Left lung (tissue), 10 donors: ENCODE data around the gene FHIT. TPM values are rescaled to one million over a fixed set of nuclear protein-coding genes. Genes with fewer than 3 reads are reported as not detected.

Experiments used
- ATAC-seq: fragments of 200-7000 bp; cut with Tn5 transposase; one replicate; pipeline ENCODE4 v1.9.1; 2020; ENCODE audit warnings: moderate library complexity
- DNase-seq, 4 donors: peaks; one replicate each; pipeline ENCODE4 v3.0.0-alpha.2; 2013 to 2020
- H3K27ac ChIP-seq, 2 donors: fragments of 200-600 bp; sonication (generic) in 1 of 2; one replicate each; pipeline versions ENCODE4 v1.5.0 to v1.8.0; 2020 to 2021
- H3K27me3 ChIP-seq, 2 donors: fragments of 200-600 bp; sonication (generic) in 1 of 2; one replicate each; pipeline versions ENCODE4 v1.5.0 to v1.8.0; 2020 to 2021
- H3K36me3 ChIP-seq, 2 donors: fragments of 200-600 bp; sonication (generic) in 1 of 2; one replicate each; pipeline versions ENCODE4 v1.5.0 to v1.8.0; 2020 to 2021
- H3K4me1 ChIP-seq, 2 donors: fragments of 200-600 bp; one replicate each; pipeline ENCODE4 v1.8.0; 2021
- H3K4me3 ChIP-seq, 2 donors: fragments of 200-600 bp; sonication (generic) in 1 of 2; one replicate each; pipeline versions ENCODE4 v1.5.0 to v1.8.0; 2020 to 2021; ENCODE audit warnings: mild to moderate bottlenecking in 1 of 2
- H3K9me3 ChIP-seq, 2 donors: fragments of 200-600 bp; sonication (generic) in 1 of 2; one replicate each; pipeline versions ENCODE4 v1.5.0 to v1.8.0; 2020 to 2021
- CTCF ChIP-seq, 2 donors: fragments of 200-600 bp; sonication (generic) in 1 of 2; IDR thresholded peaks; one replicate each; pipeline versions ENCODE4 v1.5.0 to v1.8.0; 2021; ENCODE audit warnings: antibody characterized with exemption in 2 of 2
- intact Hi-C, 2 donors: fragments of 100-400 bp; cut with DNase I; formaldehyde crosslinking; loops; one replicate each; pipeline versions ENCODE4 v1.11.2 to v1.14.2; 2022
- polyA plus RNA-seq, 6 donors: library from polyadenylated mRNA; unstranded; fragments of 120-200 nt; gene quantifications; one replicate each; pipeline ENCODE4 v1.2.1, GENCODE V29; 2013; ENCODE audit not compliant: insufficient read length in 6 of 6
- total RNA-seq, 2 donors: library from RNA; stranded (reverse); fragmentation: NEBNext Ultra II Directional; extraction: Animal tissue kit (Norgen Biotek cat#: 25700); gene quantifications; one replicate each; pipeline ENCODE4 v1.2.1, GENCODE V29; 2021
- donor health status: DM: no; HTN: yes; CAD: no.
- donor health status: DM: no; HTN: no; CAD: no.

FHIT gene
- total and polyA plus RNA-seq, 8 donors: 8.5 to 16.3 (median 9.7) TPM

DNA sequence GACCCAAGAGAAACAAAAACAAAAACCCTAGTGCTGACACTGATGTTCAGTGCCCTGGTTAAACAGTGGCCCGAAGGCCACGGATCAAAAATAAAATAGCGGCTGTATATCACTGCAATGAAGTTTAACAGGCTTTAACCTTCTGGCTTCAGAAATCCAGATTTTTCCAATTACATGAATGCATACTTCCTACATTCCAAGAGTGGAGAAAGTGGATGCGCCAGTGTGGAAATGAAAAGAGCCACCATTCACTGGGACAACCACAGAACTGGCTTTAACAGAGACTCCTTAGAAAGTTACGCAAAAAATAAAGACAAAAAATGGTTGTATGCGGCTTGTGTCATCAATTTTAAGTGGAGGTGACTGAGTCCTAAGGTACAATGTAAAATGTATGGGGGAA, 522.2 kb downstream of the FHIT start:
- ATAC-seq: no peak

DNA sequence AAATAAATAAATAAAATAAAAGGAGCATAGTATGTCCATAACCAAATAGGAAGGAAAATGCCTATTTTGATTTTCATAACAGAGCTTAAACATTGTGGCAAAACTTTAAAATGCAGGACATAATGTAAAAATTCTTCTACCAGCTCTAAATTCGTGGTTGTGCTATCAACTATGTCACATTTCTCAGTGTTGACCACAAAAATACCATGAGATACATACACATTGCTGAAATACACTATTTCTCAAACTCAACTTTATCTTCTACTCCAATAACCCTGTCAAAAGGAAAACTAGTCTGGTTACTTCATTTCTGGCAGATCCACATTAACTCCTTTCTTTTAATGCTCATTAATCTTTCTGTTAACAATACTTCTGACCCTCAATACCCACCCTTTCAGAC, 523.2 kb downstream of the FHIT start:
- no peaks in the 10 kb centered on the region for H3K27me3 ChIP-seq

More for the DNA sequence above, 522.2 kb downstream of the FHIT start:
- Histone ChIP-seq H3K27ac (no peak overlapping the region), H3K4me3 (no peak overlapping the region), H3K36me3 (no peaks in the 10 kb centered on the region), H3K27me3 (no peaks in the 10 kb centered on the region), H3K9me3 (no peaks in the 10 kb centered on the region), H3K4me1 (no peaks in the 10 kb centered on the region)
- intact Hi-C loops: no loop called here
- no peak for DNase-seq
- TF ChIP-seq CTCF (IDR thresholded peaks at IDR 0.05): no peak

DNA sequence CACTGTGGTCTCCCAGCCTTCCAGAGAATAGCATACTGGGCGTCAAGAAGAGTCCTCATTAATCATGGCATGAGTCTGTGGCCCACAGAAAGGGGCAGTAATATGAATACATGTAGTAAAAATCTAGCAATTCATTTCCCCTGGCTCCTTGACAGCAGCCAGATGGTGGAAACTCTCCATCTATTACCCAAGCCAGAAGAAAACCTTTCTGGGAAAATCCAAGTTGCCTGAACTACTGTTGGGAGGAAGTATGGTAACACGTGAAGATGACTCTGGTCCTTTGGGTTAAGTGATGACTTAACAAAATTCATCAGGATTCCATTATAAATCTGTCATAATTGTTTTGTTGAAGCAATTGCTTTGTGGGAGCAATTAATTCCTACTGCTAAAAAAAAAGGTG, 530.5 kb downstream of the FHIT start:
- DNase-seq: no peak
- H3K9me3 ChIP-seq: no peaks in the 10 kb centered on the region
- no peaks in the 10 kb centered on the region for H3K27me3 ChIP-seq
- H3K4me1 ChIP-seq: no peaks in the 10 kb centered on the region
- no peak for ATAC-seq
- H3K36me3 ChIP-seq: no peaks in the 10 kb centered on the region
- no peak overlapping the region for H3K27ac ChIP-seq
- H3K4me3 ChIP-seq: no peak overlapping the region
- intact Hi-C loops: no loop called here
- no peak for TF ChIP-seq CTCF (IDR thresholded peaks at IDR 0.05)

More for the DNA sequence above, 523.2 kb downstream of the FHIT start:
- intact Hi-C loops: no loop called here
- TF ChIP-seq CTCF (IDR thresholded peaks at IDR 0.05): no peak
- Histone ChIP-seq H3K9me3 (no peaks in the 10 kb centered on the region), H3K36me3 (no peaks in the 10 kb centered on the region), H3K4me1 (no peaks in the 10 kb centered on the region), H3K27ac (no peak overlapping the region), H3K4me3 (no peak overlapping the region)
- DNase-seq: no peak
- ATAC-seq: no peak

DNA sequence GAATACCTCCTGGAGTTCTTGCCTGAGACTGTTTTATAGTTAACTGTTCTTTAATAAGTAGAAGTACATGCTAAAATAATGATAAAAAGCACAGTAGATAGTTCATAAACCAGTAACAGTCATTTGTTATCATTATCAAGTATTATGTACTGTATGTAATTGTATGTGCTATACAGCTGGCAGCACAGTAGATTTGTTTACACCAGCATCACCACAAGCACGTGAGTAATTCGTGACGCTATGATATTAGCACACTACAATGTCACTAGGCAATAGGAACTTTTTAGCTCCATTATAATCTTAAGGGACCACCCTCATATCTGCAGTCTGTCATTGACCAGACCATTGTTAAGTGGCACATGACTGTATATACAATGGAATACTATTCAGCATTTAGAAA, 534.7 kb downstream of the FHIT start:
- no peak overlapping the region for H3K4me3 ChIP-seq

More for the DNA sequence above, 534.7 kb downstream of the FHIT start:
- no peak for DNase-seq
- TF ChIP-seq CTCF (IDR thresholded peaks at IDR 0.05): no peak
- Histone ChIP-seq H3K27me3 (no peaks in the 10 kb centered on the region), H3K27ac (no peak overlapping the region), H3K4me1 (no peaks in the 10 kb centered on the region), H3K36me3 (no peaks in the 10 kb centered on the region), H3K9me3 (peaks cover 0 to 2% of the 10 kb centered on the region in 2 donors)
- ATAC-seq: no peak
- intact Hi-C loops: no loop called here
